HG03045 (cell line): ENCODE data around the gene NBEAL2.
"Not testable (repeated sequence)": the region's sequence is repeated elsewhere in the genome, so short reads cannot be mapped to it uniquely, and the experiment has no call there.

Experiments
- ATAC-seq: cut with Tn5 transposase; IDR thresholded peaks from one replicate; pipeline ENCODE4 v1.9.1; 2021; ENCODE audit warnings: mild to moderate bottlenecking, moderate library complexity; ENCODE audit not compliant: unreplicated experiment

NBEAL2 gene

GRCh38 chr3:47035645-47036044, 56.2 kb downstream of the NBEAL2 start:
- no peak for ATAC-seq

- ATAC-seq: no peak
Measured at GRCh38 chr3:47036145-47036544, 56.7 kb downstream of the NBEAL2 start.

- ATAC-seq: not testable (repeated sequence)
Measured at GRCh38 chr3:47037302-47037701, 57.8 kb downstream of the NBEAL2 start.

GRCh38 chr3:47041114-47041513, 61.6 kb downstream of the NBEAL2 start:
- ATAC-seq: no peak

GRCh38 chr3:47042231-47042791, 62.8 kb downstream of the NBEAL2 start:
- ATAC-seq: no peak

GRCh38 chr3:47047069-47047468, 67.6 kb downstream of the NBEAL2 start:
- no peak for ATAC-seq

- no peak for ATAC-seq
Measured at GRCh38 chr3:47047673-47048072, 68.2 kb downstream of the NBEAL2 start.

GRCh38 chr3:47054412-47054811, 74.9 kb downstream of the NBEAL2 start:
- ATAC-seq: no peak

- ATAC-seq: no peak
Measured at GRCh38 chr3:47056705-47057104, 77.2 kb downstream of the NBEAL2 start.

GRCh38 chr3:47057212-47057671, 77.8 kb downstream of the NBEAL2 start:
- no peak for ATAC-seq
